ENCODE measurements around the gene PTPN4.

DNA sequence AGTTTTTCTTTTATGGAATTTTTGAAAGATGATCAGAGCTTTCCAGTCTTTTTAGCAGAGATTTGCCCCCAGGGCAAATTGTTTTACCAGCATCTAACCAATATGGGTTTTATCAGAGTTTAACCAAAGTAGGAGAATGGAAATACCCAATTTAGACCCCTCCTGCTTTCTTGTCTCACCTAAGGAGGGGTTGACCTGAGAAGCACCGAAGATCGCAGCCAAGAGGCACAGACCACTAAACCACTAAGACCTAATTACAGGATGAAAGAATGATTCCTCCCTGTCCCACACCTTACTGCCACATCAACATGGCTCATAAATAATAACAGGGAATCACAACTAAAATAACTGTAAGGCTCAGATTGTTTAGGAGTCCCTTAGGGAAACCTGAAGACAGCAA is 141.3 kb downstream of the PTPN4 start:
- TF ChIP-seq, protein P1, sequence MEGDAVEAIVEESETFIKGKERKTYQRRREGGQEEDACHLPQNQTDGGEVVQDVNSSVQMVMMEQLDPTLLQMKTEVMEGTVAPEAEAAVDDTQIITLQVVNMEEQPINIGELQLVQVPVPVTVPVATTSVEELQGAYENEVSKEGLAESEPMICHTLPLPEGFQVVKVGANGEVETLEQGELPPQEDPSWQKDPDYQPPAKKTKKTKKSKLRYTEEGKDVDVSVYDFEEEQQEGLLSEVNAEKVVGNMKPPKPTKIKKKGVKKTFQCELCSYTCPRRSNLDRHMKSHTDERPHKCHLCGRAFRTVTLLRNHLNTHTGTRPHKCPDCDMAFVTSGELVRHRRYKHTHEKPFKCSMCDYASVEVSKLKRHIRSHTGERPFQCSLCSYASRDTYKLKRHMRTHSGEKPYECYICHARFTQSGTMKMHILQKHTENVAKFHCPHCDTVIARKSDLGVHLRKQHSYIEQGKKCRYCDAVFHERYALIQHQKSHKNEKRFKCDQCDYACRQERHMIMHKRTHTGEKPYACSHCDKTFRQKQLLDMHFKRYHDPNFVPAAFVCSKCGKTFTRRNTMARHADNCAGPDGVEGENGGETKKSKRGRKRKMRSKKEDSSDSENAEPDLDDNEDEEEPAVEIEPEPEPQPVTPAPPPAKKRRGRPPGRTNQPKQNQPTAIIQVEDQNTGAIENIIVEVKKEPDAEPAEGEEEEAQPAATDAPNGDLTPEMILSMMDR (IDR thresholded peaks at IDR 0.05) = no peak
- no peak for TF ChIP-seq POLR2A (IDR thresholded peaks at IDR 0.05)

Data from body of pancreas (tissue), 4 donors.